Vagina (tissue), 2 donors: ENCODE measurements around the gene GNAL. TPM values are rescaled to one million over a fixed set of nuclear protein-coding genes. Genes with fewer than 3 reads are reported as not detected.

Source experiments
- DNase-seq, 2 donors: peaks; one replicate each; pipeline ENCODE4 v3.0.0-alpha.2; 2017; ENCODE audit errors: extremely low spot score in 2 of 2
- H3K27ac ChIP-seq: fragments of 200-600 bp; sonication (generic); one replicate; pipeline ENCODE4 v1.5.1; 2019
- H3K27me3 ChIP-seq: fragments of 200-600 bp; sonication (generic); one replicate; pipeline ENCODE4 v1.5.1; 2019
- H3K36me3 ChIP-seq, 2 donors: fragments of 200-600 bp; sonication (generic); one replicate each; pipeline ENCODE4 v1.5.1; 2017 to 2019
- H3K4me1 ChIP-seq: fragments of 200-600 bp; sonication (generic); one replicate; pipeline ENCODE4 v1.5.1; 2019
- H3K4me3 ChIP-seq, 2 donors: fragments of 200-600 bp; sonication (generic); 1 replicate in 1 of 2; 2 replicates in 1 of 2; pipeline ENCODE4 v1.5.1; 2016 to 2019
- H3K9me3 ChIP-seq: fragments of 200-600 bp; sonication (generic); one replicate; pipeline ENCODE4 v1.5.1; 2019
- CTCF ChIP-seq, 3 experiments: fragments of 450-650 bp in 2 of 3; fragments of 200-600 bp in 1 of 3; sonication (generic) in 1 of 3; IDR thresholded peaks; one replicate each; pipeline ENCODE4 v1.5.1; 2017 to 2019; ENCODE audit warnings: antibody characterized with exemption in 3 of 3, mild to moderate bottlenecking in 2 of 3, moderate library complexity in 2 of 3
- POLR2A ChIP-seq, 2 donors: fragments of 450-650 bp; IDR thresholded peaks; one replicate each; pipeline ENCODE4 v1.6.1; 2017; ENCODE audit warnings: antibody characterized with exemption in 2 of 2, mild to moderate bottlenecking in 2 of 2, moderate library complexity in 2 of 2
- POLR2AphosphoS5 ChIP-seq, 2 donors: sonication (generic); formaldehyde crosslinking; IDR thresholded peaks; one replicate each; pipeline ENCODE4 v1.9.0; 2017; ENCODE audit warnings: antibody characterized with exemption in 2 of 2, mild to moderate bottlenecking in 2 of 2, low read depth in 1 of 2; ENCODE audit not compliant: insufficient read depth in 1 of 2
- intact Hi-C: fragments of 100-400 bp; cut with DNase I; formaldehyde crosslinking; loops from one replicate; pipeline ENCODE4 v1.15.1; 2023
- total RNA-seq: library from RNA; depleted of rRNA; stranded (reverse); fragments of >200 nt; gene quantifications from one replicate; pipeline ENCODE4 v1.2.3, GENCODE V29; 2016

The GNAL gene
- total RNA-seq, 1 donor from 2014 or later = 23.3 TPM

- Histone ChIP-seq H3K27me3 (no peaks in the 10 kb centered on the region), H3K4me3 (no peak overlapping the region), H3K27ac (no peak overlapping the region), H3K36me3 (peaks cover 0 to 9% of the 10 kb centered on the region in 2 donors), H3K9me3 (no peaks in the 10 kb centered on the region), H3K4me1 (peaks cover 4% of the 10 kb centered on the region)
- DNase-seq = no peak
- no peak for TF ChIP-seq POLR2A (IDR thresholded peaks at IDR 0.05)
- no peak for TF ChIP-seq POLR2AphosphoS5 (IDR thresholded peaks at IDR 0.05; ENCODE audit: insufficient read depth in 1 of 2, low read depth in 1 of 2)
- no peak for TF ChIP-seq CTCF (IDR thresholded peaks at IDR 0.05)
- intact Hi-C loops = no loop called here
Measured at GRCh38 chr18:11865071-11865470, 176.0 kb downstream of the GNAL start.

- no peaks in the 10 kb centered on the region for H3K4me1 ChIP-seq
- DNase-seq = no peak
- peaks cover 0 to 9% of the 10 kb centered on the region in 2 donors for H3K36me3 ChIP-seq
- H3K27ac ChIP-seq = no peak overlapping the region
- intact Hi-C loops = no loop called here
- no peaks in the 10 kb centered on the region for H3K9me3 ChIP-seq
- H3K4me3 ChIP-seq = no peak overlapping the region
- no peak for TF ChIP-seq CTCF (IDR thresholded peaks at IDR 0.05)
- no peaks in the 10 kb centered on the region for H3K27me3 ChIP-seq
Measured at GRCh38 chr18:11866329-11866728, 177.3 kb downstream of the GNAL start.

DNA sequence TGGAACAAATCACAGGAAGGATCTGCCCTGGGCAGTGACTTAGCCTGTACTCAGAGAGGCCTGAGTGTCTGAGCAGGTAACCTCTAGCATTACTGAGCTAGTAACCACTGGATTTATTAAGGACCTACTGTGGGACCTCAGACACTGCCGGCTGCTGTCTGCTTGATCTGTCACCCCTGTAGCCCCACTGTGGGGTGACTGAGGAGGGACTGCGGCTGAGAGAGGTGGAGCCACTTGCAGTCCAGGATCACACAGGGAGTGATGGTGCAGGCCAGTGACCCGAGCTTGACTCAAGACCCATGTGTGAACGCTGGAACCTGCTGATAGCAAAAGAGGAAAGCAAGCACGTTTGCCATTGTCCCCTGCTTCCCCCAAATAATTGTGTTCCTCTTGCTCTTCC, 177.7 kb downstream of the GNAL start:
- TF ChIP-seq POLR2A (IDR thresholded peaks at IDR 0.05) (no peak), POLR2AphosphoS5 (IDR thresholded peaks at IDR 0.05; ENCODE audit: insufficient read depth in 1 of 2, low read depth in 1 of 2) (no peak), CTCF (IDR thresholded peaks at IDR 0.05) (no peak)
- no peak for DNase-seq
- Histone ChIP-seq H3K4me1 (no peaks in the 10 kb centered on the region), H3K36me3 (peaks cover 0 to 9% of the 10 kb centered on the region in 2 donors), H3K4me3 (no peak overlapping the region), H3K9me3 (no peaks in the 10 kb centered on the region), H3K27ac (no peak overlapping the region), H3K27me3 (no peaks in the 10 kb centered on the region)
- intact Hi-C loops = no loop called here

DNA sequence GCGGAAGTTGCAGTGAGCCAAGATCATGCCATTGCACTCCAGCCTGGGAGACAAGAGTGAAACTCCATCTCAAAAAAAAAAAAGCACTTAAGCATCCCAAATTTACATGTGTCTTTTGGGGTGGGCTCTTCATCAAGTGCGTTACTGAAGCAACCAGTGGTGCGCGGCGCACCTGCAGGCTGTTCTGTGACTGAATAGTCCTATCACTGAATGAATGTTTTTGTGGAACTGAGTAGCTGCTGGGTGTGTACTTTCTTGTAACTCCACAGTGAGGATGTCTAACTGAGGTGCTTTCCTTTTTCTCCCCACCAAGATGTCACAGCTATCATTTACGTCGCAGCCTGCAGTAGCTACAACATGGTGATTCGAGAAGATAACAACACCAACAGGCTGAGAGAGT, 179.2 kb downstream of the GNAL start:
- no peaks in the 10 kb centered on the region for H3K4me1 ChIP-seq
- H3K36me3 ChIP-seq = peaks cover 0 to 9% of the 10 kb centered on the region in 2 donors
- TF ChIP-seq POLR2A (IDR thresholded peaks at IDR 0.05) (no peak), CTCF (IDR thresholded peaks at IDR 0.05) (no peak), POLR2AphosphoS5 (IDR thresholded peaks at IDR 0.05; ENCODE audit: insufficient read depth in 1 of 2, low read depth in 1 of 2) (no peak)
- H3K4me3 ChIP-seq = no peak overlapping the region
- no peak overlapping the region for H3K27ac ChIP-seq
- DNase-seq = no peak
- no peaks in the 10 kb centered on the region for H3K9me3 ChIP-seq
- H3K27me3 ChIP-seq = no peaks in the 10 kb centered on the region
- intact Hi-C loops = no loop called here

- Histone ChIP-seq H3K4me3 (no peak overlapping the region), H3K9me3 (no peaks in the 10 kb centered on the region), H3K36me3 (peaks cover 0 to 14% of the 10 kb centered on the region in 2 donors), H3K27ac (no peak overlapping the region), H3K4me1 (no peaks in the 10 kb centered on the region), H3K27me3 (no peaks in the 10 kb centered on the region)
- TF ChIP-seq POLR2AphosphoS5 (IDR thresholded peaks at IDR 0.05; ENCODE audit: insufficient read depth in 1 of 2, low read depth in 1 of 2) = no peak
- no peak for TF ChIP-seq POLR2A (IDR thresholded peaks at IDR 0.05)
- no peak for TF ChIP-seq CTCF (IDR thresholded peaks at IDR 0.05)
- DNase-seq = no peak
- intact Hi-C loops = no loop called here
Measured at GRCh38 chr18:11871501-11871900, 182.4 kb downstream of the GNAL start.
